HG03095 (cell line): ENCODE data around the gene CCNB1IP1.
"Not testable (repeated sequence)": the region's sequence is repeated elsewhere in the genome, so short reads cannot be mapped to it uniquely, and the experiment has no call there.

Experiments used
- ATAC-seq: cut with Tn5 transposase; IDR thresholded peaks from one replicate; pipeline ENCODE4 v1.9.1; 2021; ENCODE audit warnings: moderate library complexity; ENCODE audit not compliant: unreplicated experiment

The CCNB1IP1 gene

DNA sequence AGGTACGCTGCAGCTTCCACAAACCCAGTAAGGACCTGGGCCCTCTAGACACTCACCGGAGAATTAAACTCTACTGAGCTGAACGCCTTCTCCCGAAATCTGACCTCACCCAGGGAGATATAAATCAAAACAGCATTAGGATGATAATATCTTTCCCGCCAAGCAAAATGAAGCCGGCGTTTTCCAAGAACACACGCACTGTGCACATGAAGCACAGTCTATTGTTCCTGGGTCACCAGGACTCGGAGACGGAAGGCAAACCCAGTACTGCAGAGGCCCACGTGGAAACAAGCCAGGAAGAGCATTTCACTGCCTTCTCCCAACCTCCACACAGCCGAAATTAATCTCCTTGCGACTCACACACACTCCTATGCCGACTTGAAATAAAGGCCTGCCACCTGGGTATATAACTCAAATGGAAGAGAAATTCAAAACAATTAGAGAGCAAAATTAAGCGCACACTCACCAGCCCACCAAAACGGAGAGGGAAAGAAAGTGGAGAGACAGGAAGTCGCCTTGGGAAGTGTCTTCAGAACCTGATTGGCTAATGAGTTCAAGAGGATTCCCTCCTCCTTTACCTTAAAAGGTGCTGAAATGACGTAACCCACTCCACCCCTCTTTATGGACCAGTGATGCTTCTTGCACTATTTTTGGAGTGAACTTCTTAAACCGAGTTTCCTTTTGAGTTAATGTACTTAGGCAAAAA, at the start of gene CCNB1IP1:
Gene CCNB1IP1 (minus strand): TSS at position 492 of the 706 bp plus-strand sequence. CDS start 16,756 bp downstream, outside the sequence.
- ATAC-seq, result peak; percentile 97

- ATAC-seq, result no peak
Observed at GRCh38 chr14:20382526-20382925, 49.4 kb upstream of the CCNB1IP1 start.

GRCh38 chr14:20381341-20381740, 48.3 kb upstream of the CCNB1IP1 start:
- ATAC-seq, result no peak

DNA sequence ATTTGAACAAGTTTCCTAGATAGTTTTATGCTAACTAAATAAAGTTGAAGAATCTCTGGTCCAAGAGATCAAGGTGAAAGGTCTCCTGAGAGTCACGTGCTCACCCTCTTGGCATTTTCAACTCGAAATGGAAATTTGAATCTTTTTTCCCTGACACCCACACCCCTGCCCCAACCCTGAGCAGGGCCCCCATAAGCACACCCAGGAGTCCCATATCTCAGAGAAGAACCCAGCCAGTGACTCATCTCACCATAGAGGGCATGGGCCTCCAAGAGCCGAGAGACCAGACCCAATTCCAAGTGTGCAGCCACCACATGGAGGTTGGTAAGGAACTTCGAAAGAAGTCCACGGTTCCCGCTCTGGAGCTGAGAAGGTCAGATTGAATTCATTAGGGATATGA, 47.6 kb upstream of the CCNB1IP1 start:
- ATAC-seq, result no peak

DNA sequence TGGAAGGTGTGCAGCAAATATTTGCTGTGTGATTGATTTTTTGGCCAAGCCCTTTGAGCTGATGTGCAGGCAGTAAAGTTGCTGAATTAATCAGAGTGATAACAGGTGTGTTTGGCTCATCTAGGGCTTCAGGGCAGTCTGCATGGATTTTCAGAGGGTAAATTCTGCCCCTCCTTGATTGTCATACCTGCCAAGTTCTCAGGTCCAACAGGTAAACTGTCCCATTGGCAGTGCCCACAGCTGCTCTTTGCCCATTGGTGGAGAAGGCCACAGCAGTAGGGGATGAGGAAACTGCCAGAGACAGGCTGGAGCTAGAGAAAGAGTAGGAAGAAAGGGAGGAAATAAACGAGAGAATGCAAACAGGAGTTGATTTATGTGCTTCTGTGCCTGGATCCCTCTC, 46.7 kb upstream of the CCNB1IP1 start:
- ATAC-seq, result no peak

DNA sequence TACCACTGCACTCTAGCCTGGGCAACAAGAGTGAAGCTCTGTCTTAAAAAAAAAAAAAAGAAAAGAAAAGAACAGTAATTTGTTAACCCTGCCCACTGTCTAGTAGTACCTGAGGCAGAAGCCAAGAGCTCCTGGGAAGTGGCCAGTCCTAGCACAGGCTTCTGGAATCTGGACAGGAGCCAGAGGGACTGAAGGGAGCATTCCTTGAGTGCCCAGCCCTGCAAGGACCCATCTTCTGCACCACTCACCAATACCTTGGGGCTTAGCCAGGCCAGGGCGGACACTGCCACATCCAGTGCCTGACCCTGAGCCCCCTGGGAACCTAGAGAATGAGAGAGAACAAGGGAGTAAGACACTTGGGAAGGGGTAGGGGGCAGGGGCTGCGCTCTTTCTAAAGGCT, 44.1 kb upstream of the CCNB1IP1 start:
- no peak for ATAC-seq

DNA sequence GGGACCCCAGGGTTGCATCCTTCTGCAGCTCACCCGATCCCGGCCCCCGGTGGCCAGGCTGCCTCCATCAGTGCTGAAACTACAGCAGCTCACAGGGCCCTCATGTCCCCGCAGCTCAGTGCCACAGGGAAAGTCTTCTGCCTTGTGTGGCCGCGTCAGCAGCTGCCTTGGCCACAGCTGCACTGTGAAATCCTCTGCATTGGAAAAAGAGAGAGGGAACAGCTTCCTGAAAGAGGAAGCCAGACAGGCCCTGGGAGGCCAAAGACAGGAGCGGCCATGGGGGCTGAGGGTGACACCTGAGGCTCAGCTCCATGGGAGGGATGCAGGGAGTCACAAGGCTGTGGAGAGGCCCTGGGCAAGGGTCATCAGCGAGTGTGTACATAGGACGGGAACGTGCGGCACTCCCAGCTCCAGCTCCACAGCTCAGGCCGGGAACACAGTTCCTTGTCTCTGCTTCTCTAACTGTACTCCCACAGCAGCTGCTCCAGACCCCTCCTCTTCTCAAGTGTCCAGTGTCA, 43.1 kb upstream of the CCNB1IP1 start:
- no peak for ATAC-seq

DNA sequence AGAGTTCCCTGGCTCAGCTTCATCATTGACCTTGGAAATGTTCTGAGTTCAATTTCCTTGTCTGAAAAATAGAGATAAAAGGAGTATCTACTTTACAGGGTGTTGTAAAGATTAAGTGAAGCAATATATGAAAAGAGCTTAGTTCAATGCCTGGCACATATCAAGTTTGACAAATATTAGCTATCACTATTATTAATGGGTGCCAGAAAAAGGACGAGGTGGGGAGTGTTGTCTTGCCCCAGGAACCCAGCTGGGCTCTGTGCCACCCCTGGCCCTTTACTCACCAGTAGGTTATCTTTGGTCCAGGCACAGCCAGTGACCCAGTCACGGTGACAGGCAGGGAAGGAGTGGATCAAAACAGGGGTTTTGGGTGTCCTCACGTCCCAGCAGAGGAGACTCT, 42.4 kb upstream of the CCNB1IP1 start:
- ATAC-seq, result no peak

DNA sequence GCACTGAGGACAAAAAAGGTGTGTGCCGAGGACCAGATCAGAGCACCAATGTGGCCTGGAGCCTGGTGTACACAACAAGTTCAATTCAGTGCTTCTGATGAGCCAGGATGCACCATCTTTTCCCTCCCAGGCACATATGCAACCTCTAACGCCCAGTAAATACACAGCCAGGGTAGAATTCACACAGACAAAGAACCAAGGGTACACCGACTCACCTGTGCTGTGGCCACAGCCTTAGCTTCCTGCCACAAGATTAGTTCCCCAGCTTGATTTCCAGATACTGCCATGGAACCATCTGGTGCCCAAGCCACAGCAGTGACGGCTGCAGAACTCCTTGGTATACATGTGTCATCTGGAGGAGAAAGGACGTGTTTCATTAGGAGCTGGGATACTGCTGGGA, 39.7 kb upstream of the CCNB1IP1 start:
- ATAC-seq, result no peak

- ATAC-seq, result no peak
Observed at GRCh38 chr14:20365928-20366327, 32.8 kb upstream of the CCNB1IP1 start.

DNA sequence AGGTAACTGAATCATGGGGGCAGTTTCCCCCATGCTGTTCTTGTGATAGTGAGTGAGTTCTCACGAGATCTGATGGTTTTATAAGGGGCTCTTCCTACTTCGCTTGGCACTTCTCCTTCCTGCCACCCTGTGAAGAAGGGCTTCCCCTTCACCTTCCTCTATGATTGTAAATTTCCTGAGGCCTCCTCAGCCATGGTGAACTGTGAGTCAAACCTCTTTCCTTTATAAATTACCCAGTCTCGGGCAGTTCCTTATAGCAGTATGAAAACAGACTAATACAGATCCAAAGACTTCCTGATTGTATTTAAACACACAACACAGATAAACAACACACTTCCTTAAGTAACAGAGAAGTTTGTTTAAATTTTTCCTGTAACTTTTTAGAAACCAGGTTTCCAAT, 25.4 kb upstream of the CCNB1IP1 start:
- ATAC-seq, result not testable (repeated sequence)

GRCh38 chr14:20356422-20356821, 23.3 kb upstream of the CCNB1IP1 start:
- no peak for ATAC-seq

DNA sequence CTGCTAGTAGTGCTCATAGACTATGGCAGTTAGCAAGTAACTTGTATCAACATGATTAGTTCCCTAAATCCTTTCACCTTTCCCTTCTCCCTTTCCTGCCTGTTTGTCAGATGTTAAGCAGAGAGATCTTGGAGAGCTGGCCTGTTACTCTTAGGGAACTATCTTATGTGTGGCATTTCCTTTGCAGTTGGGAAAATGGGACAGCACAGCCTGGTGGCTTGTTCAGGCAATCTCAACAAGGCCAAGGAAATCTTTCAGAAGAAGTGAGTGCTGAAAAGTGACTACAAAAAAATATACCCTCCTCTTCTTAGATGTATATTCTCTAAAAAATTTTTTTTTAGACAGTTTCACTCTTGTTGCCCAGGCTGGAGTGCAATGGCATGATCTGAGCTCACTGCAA, 17.8 kb upstream of the CCNB1IP1 start:
- no peak for ATAC-seq

DNA sequence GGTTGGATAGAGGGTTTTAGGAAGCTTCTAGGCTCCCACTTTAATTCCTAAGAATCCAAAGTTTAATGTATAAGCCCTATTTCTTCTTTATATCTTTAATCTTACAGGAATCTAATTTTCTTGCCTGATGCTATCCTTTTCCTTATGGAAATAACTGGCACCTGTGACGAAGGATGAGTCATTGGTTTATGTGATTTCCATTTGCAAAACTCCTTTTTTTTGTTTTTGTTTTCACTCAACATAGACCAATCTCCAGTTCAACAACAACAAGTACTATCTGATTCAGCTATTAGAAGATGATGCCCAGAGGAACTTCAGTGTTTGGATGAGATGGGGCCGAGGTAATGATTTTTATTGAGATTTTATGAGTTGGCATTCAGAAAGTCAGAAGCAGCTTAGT, 17.2 kb upstream of the CCNB1IP1 start:
- ATAC-seq, result no peak

DNA sequence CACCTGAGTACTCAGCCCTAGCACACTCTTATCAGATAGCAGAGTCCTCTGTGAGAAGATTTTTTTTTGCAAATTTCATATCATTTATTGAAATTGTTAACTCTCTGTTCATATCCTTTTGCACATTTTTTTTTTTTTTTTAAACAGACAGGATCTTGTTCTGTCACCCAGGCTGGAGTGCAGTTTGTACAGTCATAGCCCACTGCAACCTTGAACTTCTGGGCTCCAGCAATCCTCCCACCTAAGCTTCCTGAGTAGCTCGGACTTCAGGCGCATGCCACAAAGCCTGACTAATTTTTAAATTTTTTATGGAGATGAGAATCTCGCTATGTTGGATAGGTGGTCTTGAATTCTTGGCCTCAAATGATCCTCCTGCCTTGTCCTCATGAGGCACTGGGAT, 14.7 kb upstream of the CCNB1IP1 start:
- no peak for ATAC-seq

GRCh38 chr14:20346713-20347112, 13.6 kb upstream of the CCNB1IP1 start:
- no peak for ATAC-seq

- ATAC-seq, result no peak
Observed at GRCh38 chr14:20345366-20345765, 12.3 kb upstream of the CCNB1IP1 start.

- ATAC-seq, result no peak
Observed at GRCh38 chr14:20343862-20344220, 10.8 kb upstream of the CCNB1IP1 start.

DNA sequence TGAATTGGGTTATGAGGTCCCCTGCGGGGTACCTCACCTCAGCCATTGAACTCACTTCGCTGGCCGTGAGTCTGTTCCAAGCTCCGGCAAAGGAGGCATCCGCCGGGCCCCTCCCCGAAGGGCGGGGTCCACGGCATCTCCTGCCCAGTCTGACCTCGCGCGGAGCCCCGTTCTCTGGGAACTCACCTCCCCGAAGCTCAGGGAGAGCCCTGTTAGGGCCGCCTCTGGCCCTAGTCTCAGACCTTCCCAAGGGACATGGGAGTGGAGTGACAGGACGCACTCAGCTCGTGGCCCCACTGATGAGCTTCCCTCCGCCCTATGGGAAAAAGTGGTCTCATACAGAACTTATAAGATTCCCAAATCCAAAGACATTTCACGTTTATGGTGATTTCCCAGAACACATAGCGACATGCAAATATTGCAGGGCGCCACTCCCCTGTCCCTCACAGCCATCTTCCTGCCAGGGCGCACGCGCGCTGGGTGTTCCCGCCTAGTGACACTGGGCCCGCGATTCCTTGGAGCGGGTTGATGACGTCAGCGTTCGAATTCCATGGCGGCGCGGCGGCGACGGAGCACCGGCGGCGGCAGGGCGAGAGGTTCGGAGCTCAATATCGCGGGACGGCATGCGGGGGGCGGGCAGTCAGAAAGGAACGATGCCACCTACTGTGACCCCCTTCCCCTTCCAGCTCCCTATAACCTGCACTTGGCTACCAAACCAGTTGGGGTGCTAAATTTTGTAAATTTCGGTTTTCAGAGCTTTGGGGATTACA, 10.2 kb upstream of the CCNB1IP1 start, which contains the start of gene PARP2:
Gene PARP2 (plus strand): TSS at position 544 of the 770 bp plus-strand sequence. CDS start 7 bp downstream, at position 551.
- ATAC-seq, result peak; percentile 92

- no peak for ATAC-seq
Observed at GRCh38 chr14:20341646-20342045, 8.6 kb upstream of the CCNB1IP1 start.

- ATAC-seq, result not testable (repeated sequence)
Observed at GRCh38 chr14:20341032-20341431, 8.0 kb upstream of the CCNB1IP1 start.

DNA sequence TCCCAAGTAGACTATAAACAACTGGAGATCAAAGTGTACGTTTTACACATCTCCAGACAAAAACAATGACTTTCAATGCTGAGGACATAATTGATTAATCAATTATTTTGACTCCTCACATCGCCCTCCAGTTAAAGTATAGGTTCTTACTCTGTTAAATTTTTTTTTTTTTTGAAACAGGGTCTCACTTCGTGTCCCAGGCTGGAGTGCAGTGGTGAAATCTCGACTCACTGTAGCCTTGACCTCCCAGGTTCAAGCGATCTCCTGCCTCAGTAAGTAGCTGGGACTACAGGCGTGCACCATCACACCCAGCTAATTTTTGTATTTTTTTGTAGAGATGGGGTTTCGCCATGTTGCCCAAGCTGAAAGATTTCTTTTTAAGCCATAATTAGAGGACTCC, 938 bp upstream of the CCNB1IP1 start:
- no peak for ATAC-seq
